ENCODE measurements around the gene ANKH. TPM values are rescaled to one million over a fixed set of nuclear protein-coding genes. Genes with fewer than 3 reads are reported as not detected.
A peak's percentile ranks its signal among the peaks of the same experiment; 100 is the strongest.

Gene ANKH
- polyA plus RNA-seq, 2 of the 4 experiments (the other 2 are of a cell fraction), result 11.7 to 17.3 TPM

DNA sequence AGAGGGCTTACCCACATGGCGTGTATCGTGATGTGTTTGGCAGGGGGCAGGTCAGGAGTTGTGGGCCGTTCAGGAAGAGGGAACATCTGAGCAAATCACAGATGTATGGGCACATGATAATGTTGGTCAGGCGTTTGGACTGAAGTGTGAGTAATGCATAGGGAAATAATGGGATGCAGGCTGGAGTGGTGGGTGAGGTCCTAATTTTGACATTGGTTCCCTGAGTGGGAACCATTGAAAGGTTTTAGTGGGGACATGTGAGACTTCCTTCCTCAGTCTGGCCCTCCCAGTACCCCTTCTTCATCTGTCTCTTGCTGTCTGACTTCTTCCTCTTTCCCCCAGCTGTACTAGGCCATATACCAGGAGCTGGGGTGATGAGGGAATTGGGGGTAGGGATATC is 199.5 kb downstream of the ANKH start:
- Histone ChIP-seq H3K9me3 (no peaks in the 10 kb centered on the region), H3K27ac (peak overlapping the region in 1 of 2 experiments; percentile 49; a peak in 2 of 6 replicates), H3K4me2 (peak overlapping the region; percentile 52; the same call in 2 of the 3 replicates), H3K4me3 (no peak overlapping the region), H3K4me1 (peaks cover 43% of the 10 kb centered on the region; the same call in 2 of the 3 replicates)
- 86% methylated on average over 4 of the region's 4 CpGs for WGBS (ENCODE audit: missing lambda C conversion rate)
- DNase-seq (ENCODE audit: low read depth in 1 of 2, low spot score in 1 of 2) (no peak), ATAC-seq (peak; percentile 8 to 22; a peak in 3 of 6 replicates), FAIRE-seq (no peak)
- POLR2A ChIA-PET, result no interaction called here
- CTCF ChIA-PET, result interaction anchor here (1.3 to 4.9 kb wide), 3 partner anchors 13 to 331 kb away, joined by 3 to 25 read pairs (median 4); no protein-coding TSS in a partner anchor
- TF ChIP-seq SREBF2 (IDR thresholded peaks at IDR 0.05), result no peak
- TF ChIP-seq RARB (CRISPR knock-in tag; IDR thresholded peaks at IDR 0.05), result no peak
- no peak for TF ChIP-seq CEBPB (IDR thresholded peaks at IDR 0.05)
- no peak for TF ChIP-seq ZNF302 (CRISPR knock-in tag; IDR thresholded peaks at IDR 0.05)
- TF ChIP-seq, protein P1, sequence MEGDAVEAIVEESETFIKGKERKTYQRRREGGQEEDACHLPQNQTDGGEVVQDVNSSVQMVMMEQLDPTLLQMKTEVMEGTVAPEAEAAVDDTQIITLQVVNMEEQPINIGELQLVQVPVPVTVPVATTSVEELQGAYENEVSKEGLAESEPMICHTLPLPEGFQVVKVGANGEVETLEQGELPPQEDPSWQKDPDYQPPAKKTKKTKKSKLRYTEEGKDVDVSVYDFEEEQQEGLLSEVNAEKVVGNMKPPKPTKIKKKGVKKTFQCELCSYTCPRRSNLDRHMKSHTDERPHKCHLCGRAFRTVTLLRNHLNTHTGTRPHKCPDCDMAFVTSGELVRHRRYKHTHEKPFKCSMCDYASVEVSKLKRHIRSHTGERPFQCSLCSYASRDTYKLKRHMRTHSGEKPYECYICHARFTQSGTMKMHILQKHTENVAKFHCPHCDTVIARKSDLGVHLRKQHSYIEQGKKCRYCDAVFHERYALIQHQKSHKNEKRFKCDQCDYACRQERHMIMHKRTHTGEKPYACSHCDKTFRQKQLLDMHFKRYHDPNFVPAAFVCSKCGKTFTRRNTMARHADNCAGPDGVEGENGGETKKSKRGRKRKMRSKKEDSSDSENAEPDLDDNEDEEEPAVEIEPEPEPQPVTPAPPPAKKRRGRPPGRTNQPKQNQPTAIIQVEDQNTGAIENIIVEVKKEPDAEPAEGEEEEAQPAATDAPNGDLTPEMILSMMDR (IDR thresholded peaks at IDR 0.05), result no peak
- TF ChIP-seq KDM5A (IDR thresholded peaks at IDR 0.05), result no peak
- TF ChIP-seq CHD4 (IDR thresholded peaks at IDR 0.05; ENCODE audit: borderline replicate concordance), result no peak
- no peak for TF ChIP-seq RAD21 (conservative IDR thresholded peaks at IDR 0.05 in 1 of 2, IDR thresholded peaks at IDR 0.05 in 1 of 2)
- no peak for TF ChIP-seq HOXA7 (CRISPR knock-in tag; IDR thresholded peaks at IDR 0.05)
- TF ChIP-seq CBX8 (IDR thresholded peaks at IDR 0.05), result no peak
- no peak for TF ChIP-seq FOSB (CRISPR knock-in tag; IDR thresholded peaks at IDR 0.05)
- TF ChIP-seq ZFP36 (IDR thresholded peaks at IDR 0.05; ENCODE audit: borderline replicate concordance, partially characterized antibody), result no peak
- no peak for TF ChIP-seq MAZ (IDR thresholded peaks at IDR 0.05; ENCODE audit: borderline replicate concordance, low read depth, low read length)
- no peak for TF ChIP-seq RCOR1 (IDR thresholded peaks at IDR 0.05; ENCODE audit: low read depth, low read length)
- TF ChIP-seq CHD2 (IDR thresholded peaks at IDR 0.05; ENCODE audit: low read length, partially characterized antibody), result no peak
- TF ChIP-seq RFX5 (IDR thresholded peaks at IDR 0.05), result no peak

DNA sequence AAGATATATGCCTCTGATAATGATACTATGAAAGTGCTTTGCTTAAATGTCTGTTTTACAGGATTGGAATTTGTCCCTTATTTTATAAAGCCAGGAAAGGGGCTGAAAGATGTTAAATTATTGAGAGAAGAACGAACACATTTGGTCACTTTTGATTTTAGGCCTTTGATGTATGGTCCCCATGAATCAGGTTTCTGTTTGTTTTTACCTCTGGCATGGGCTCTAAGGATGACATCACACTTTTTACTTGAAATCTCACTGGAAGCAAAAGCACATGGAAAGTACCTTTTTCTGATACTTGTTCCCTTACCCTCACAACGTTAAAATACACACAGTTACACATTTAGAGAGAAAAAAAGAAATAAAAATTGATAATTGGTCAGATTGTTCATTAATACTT is 200.2 kb downstream of the ANKH start:
- Histone ChIP-seq H3K9me3 (no peaks in the 10 kb centered on the region), H3K27ac (peak overlapping the region in 1 of 2 experiments; percentile 60; a peak in 3 of 6 replicates), H3K4me1 (peaks cover 50% of the 10 kb centered on the region), H3K4me2 (peak overlapping the region; percentile 52), H3K4me3 (no peak overlapping the region)
- no peak for FAIRE-seq
- ChIA-PET CTCF (interaction anchor here (4.9 kb wide), 1 partner anchor 14 kb away, joined by 25 read pairs; no protein-coding TSS in a partner anchor), POLR2A (no interaction called here)
- TF ChIP-seq, protein P2, sequence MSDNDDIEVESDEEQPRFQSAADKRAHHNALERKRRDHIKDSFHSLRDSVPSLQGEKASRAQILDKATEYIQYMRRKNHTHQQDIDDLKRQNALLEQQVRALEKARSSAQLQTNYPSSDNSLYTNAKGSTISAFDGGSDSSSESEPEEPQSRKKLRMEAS (IDR thresholded peaks at IDR 0.05), result no peak
- no peak for TF ChIP-seq RCOR1 (IDR thresholded peaks at IDR 0.05; ENCODE audit: low read depth, low read length)
- TF ChIP-seq SREBF2 (IDR thresholded peaks at IDR 0.05), result no peak
- no peak for TF ChIP-seq CHD4 (IDR thresholded peaks at IDR 0.05; ENCODE audit: borderline replicate concordance)
- TF ChIP-seq, protein P3, sequence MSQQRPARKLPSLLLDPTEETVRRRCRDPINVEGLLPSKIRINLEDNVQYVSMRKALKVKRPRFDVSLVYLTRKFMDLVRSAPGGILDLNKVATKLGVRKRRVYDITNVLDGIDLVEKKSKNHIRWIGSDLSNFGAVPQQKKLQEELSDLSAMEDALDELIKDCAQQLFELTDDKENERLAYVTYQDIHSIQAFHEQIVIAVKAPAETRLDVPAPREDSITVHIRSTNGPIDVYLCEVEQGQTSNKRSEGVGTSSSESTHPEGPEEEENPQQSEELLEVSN (IDR thresholded peaks at IDR 0.05; ENCODE audit: borderline replicate concordance, low read depth), result no peak
- no peak for TF ChIP-seq HOXB5 (CRISPR knock-in tag; IDR thresholded peaks at IDR 0.05)
- no peak for TF ChIP-seq EHF (CRISPR knock-in tag; IDR thresholded peaks at IDR 0.05)
- no peak for TF ChIP-seq HEYL (CRISPR knock-in tag; IDR thresholded peaks at IDR 0.05)
- no peak for TF ChIP-seq RAD21 (conservative IDR thresholded peaks at IDR 0.05 in 1 of 2, IDR thresholded peaks at IDR 0.05 in 1 of 2)
- no peak for TF ChIP-seq GATA3 (IDR thresholded peaks at IDR 0.05; ENCODE audit: borderline replicate concordance)
- TF ChIP-seq, protein P4, sequence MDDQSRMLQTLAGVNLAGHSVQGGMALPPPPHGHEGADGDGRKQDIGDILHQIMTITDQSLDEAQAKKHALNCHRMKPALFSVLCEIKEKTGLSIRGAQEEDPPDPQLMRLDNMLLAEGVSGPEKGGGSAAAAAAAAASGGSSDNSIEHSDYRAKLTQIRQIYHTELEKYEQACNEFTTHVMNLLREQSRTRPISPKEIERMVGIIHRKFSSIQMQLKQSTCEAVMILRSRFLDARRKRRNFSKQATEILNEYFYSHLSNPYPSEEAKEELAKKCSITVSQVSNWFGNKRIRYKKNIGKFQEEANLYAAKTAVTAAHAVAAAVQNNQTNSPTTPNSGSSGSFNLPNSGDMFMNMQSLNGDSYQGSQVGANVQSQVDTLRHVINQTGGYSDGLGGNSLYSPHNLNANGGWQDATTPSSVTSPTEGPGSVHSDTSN (IDR thresholded peaks at IDR 0.05), result no peak
- TF ChIP-seq KDM5A (IDR thresholded peaks at IDR 0.05), result no peak
- no peak for TF ChIP-seq KDM1A (IDR thresholded peaks at IDR 0.05; ENCODE audit: low read depth)
- TF ChIP-seq CBX2 (IDR thresholded peaks at IDR 0.05; ENCODE audit: borderline replicate concordance, low read depth), result no peak
- ATAC-seq, result peak in 1 of 2 experiments; percentile 45; a peak in 2 of 6 replicates
- WGBS (ENCODE audit: missing lambda C conversion rate), result 6% methylated on average over 2 of the region's 2 CpGs
- peak in 1 of 2 experiments; percentile 19 for DNase-seq (ENCODE audit: low read depth in 1 of 2, low spot score in 1 of 2)
